ENCODE measurements around the gene MRPL45.

Gene MRPL45

GRCh38 chr17:38363016-38363415 is 66.0 kb downstream of the MRPL45 start:
- Histone ChIP-seq H3K36me3 (ENCODE audit: control insufficient read depth, insufficient read depth, low read length) (peaks cover 26% of the 10 kb centered on the region), H3K9ac (ENCODE audit: low read length) (no peak overlapping the region), H3K27me3 (ENCODE audit: control insufficient read depth, insufficient read depth, low read length) (no peaks in the 10 kb centered on the region), H3K4me1 (ENCODE audit: control insufficient read depth, insufficient read depth, low read length) (peaks cover 12% of the 10 kb centered on the region), H3K9me3 (ENCODE audit: control insufficient read depth, insufficient read depth, low read depth, low read length) (no peaks in the 10 kb centered on the region), H3K27ac (ENCODE audit: low read depth, low read length) (no peak overlapping the region), H3K4me3 (ENCODE audit: low read depth, low read length) (no peak overlapping the region)

DNA sequence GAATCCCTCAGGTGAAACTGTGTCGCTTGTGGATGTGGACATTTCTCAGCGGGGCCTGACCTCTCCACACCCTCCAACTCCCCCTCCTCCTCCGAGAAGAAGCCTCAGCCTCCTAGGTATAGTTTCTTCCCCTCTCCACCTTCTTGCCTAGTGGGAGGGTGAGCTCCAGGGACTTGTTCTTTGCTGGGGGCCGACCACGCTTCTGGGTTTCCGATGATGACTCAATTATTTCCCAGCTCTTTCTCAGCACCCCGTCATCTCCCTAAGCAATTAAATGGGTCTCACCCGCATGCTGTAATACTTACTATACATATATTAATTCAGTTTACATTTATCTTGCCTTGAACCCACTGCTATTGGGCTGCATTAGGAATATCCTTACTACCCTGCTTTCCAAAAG is 67.8 kb downstream of the MRPL45 start:
- Histone ChIP-seq H3K9ac (ENCODE audit: low read length) (no peak overlapping the region), H3K9me3 (ENCODE audit: control insufficient read depth, insufficient read depth, low read depth, low read length) (no peaks in the 10 kb centered on the region), H3K36me3 (ENCODE audit: control insufficient read depth, insufficient read depth, low read length) (peaks cover 41% of the 10 kb centered on the region), H3K4me1 (ENCODE audit: control insufficient read depth, insufficient read depth, low read length) (peaks cover 9% of the 10 kb centered on the region), H3K27ac (ENCODE audit: low read depth, low read length) (no peak overlapping the region), H3K4me3 (ENCODE audit: low read depth, low read length) (no peak overlapping the region), H3K27me3 (ENCODE audit: control insufficient read depth, insufficient read depth, low read length) (no peaks in the 10 kb centered on the region)

- peaks cover 71% of the 10 kb centered on the region for H3K36me3 ChIP-seq (ENCODE audit: control insufficient read depth, insufficient read depth, low read length)
- no peaks in the 10 kb centered on the region for H3K27me3 ChIP-seq (ENCODE audit: control insufficient read depth, insufficient read depth, low read length)
These were observed 72.3 kb downstream of the MRPL45 start for GRCh38 chr17:38369124-38369886.

More at GRCh38 chr17:38369124-38369886, 72.3 kb downstream of the MRPL45 start:
- Histone ChIP-seq H3K9me3 (ENCODE audit: control insufficient read depth, insufficient read depth, low read depth, low read length) (no peaks in the 10 kb centered on the region), H3K9ac (ENCODE audit: low read length) (no peak overlapping the region), H3K4me3 (ENCODE audit: low read depth, low read length) (no peak overlapping the region), H3K27ac (ENCODE audit: low read depth, low read length) (no peak overlapping the region), H3K4me1 (ENCODE audit: control insufficient read depth, insufficient read depth, low read length) (no peaks in the 10 kb centered on the region)

All from HUES6 (cell line).